NCI-H345 treated with DMSO at 0.1 percent for 48 hours (cell line): Measurements from ENCODE around the gene KIRREL3.

Experiments
- DNase-seq: peaks from one replicate; lab custom pipeline; 2025; ENCODE audit not compliant: unreplicated experiment; lab: John Stamatoyannopoulos, UW

KIRREL3 gene

DNA sequence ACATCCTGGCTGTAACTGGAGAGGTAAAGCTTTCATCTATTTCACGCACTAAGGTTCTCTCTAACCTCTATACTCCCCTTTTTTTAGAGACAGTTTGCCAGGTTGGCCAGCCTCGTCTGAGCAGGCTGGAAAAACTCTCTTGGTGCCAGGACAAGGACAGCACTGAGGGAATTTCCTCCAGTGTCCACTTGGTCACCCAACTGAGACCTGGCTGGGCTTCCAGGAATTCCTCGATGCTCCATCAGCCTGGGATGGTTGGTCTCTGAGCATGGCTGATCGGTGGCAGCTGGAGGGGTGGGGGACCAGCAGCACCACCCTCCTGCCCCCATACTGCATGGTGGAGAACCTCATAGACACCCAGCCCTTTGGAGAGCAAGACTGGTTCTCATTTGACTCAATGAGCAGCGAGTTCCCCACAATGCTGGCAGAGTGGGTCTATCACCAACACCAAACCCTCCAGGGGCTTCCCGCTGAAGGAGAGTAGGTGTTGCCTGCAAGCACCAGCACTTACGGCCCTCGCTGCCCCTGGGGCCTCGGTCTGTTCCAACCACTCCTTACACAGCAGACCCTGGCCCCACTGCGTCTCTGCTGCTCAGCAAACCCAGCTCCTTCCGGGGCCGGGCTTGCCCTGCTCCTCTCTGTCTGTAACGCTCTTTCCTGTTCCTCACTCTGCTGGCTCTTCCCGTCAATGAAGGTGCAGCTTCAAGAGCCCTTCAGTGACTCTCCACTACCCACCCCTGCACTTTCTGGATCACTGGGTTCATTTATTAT is 522.9 kb downstream of the KIRREL3 start:
- DNase-seq = no peak

DNA sequence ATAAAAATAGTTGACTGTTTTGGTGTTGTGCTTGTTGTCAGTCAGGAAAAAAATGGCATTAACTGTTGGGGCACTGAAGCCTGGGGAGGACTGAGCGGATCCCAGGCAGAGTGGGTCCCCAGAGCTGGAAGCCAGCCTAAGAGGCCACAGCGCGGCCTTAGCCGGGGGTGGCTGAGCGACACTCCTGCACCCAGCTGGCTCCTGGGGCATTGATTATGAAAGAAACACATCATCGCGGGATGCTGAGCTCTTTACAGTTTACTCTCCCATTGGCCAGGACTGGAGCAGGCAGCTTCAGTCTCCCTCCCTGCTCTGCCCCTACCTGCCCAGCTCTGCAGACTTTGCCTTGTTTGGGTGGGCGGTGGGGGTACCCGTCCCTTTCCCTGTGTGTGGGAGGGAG is 523.6 kb downstream of the KIRREL3 start:
- DNase-seq = peak; percentile 18

- DNase-seq = peak; percentile 48
Observed at GRCh38 chr11:126476266-126476924, 524.2 kb downstream of the KIRREL3 start.

- no peak for DNase-seq
Observed at GRCh38 chr11:126475014-126475991, 525.3 kb downstream of the KIRREL3 start.

DNA sequence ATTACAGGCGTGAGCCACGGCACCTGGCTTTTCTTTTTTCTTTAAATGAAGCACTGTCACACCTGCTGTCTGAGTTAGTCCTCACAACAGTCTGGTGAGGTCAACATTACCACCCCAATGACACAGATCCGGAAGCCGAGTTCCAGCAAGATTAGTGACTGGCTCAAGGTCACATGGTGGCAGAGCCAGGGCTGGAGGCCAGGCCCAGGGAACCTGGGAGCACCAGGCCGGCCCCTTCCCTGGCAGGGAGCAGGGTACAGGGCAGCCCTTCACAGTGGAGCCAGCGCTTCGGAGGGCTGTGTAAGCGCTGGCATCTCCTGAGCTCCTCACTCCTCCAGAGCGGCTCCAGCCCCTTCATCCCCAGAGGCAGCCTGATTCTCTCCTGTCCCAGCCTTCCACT is 526.4 kb downstream of the KIRREL3 start:
- no peak for DNase-seq

DNA sequence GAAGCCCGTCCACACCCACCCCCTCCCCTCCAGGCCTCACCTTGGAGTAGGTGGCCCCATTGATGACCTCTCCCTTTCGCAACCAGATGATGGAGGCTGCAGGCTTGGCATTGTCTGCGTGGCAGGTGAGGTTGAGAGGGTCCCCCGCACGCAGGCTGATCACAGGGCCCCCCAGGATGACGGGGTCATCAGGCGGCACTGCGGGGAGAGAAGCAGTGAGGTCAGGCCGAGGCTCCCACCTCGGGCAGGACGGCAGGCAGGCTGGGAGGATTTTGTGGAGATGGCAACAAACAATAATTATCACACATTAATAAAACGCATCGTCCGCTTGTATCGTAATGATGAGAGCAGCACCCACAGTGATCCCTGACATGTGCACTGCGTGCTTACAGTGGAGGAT is 527.3 kb downstream of the KIRREL3 start:
- no peak for DNase-seq

DNA sequence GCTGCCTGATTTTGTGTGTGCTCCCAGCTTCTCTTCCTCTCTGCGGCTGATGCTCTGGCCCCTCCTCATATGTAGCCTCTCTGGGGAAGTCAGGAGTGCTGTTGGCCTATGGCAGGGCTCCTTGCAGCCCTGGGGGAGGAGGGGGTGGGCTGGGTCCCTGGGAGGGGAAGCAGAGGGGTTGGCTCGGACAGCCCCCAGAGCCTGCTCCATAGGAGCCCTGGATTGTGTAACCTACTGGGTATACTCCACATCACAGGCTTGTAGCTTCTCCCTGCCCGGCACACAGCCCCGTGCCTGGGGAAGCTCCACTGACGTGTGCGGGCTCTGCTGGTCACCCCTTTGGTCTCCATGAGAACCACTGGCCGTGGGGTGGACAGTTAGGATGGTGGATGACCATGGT is 531.3 kb downstream of the KIRREL3 start:
- no peak for DNase-seq

DNA sequence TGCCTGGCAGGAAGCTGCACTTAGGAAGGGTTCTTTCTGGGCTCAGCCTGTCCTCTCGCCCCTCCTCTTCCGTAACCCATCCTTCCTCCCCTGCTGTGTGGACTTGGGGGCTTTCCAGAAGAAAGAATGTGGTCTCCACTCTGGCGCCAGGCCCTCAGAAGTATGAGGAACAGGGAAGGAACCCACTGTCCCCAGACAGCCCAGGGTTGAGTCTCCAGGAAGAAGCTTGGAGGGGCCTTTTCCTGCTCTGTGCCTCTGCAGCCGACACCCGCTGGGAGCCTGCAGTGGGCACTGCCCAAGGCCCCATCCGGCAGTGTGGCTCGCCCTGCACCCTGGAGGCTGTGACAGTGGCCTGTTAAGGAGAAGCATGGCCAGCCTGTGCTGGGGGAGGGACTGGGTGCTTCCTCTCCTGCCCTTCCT is 532.5 kb downstream of the KIRREL3 start:
- DNase-seq = no peak

DNA sequence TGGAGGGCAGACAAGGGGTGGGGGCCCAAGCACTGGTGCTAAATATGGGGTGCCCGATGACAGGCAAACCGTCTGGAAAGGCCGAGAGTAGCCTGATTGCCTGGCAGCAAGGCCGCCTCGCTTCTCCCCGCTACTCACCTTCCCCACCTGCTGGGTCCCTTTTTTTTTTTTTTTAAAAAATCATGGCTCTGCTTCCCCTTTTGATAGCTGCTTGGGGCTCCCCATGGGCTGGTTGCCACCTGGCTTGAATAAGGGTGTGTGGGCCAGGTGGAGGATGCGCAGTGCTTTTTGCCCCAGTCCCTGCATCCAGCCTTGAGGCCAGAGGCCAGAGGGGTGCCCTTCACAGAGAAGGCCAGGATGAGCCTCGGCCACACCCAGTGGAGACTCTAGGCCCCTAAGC is 533.1 kb downstream of the KIRREL3 start:
- DNase-seq = no peak

- no peak for DNase-seq
Observed at GRCh38 chr11:126467046-126467370, 533.6 kb downstream of the KIRREL3 start.

GRCh38 chr11:126466236-126467045 is 534.1 kb downstream of the KIRREL3 start:
- DNase-seq = no peak

DNA sequence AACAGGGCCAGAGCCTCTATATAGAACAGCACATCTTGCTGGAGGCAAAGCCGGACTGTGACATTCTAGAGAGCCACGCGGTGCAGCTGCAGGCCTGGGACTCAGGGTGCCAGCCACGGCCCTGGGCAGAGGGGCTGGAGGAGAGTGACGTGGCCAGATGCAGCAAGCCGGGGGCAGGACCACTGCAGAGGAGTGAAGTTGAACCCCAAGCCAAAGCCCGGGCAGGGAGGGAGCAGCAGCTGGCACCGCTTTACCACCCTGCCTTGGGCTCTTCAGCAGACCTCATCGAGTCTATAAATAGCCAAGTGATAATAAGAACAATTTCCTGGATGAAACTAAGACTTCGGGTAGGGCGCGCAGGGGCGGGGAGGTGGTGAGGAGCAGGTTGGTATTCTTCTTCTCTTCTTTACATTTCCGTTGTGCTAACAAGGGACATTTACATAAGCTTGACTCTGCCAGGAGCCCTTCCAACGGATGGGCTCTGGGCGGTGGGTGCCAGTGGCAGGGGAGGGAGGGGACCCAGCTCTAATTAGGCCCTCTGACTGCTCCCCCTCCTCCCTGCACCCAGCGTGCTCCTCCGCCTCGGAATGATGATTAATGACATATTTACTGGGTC is 534.9 kb downstream of the KIRREL3 start:
- no peak for DNase-seq

DNA sequence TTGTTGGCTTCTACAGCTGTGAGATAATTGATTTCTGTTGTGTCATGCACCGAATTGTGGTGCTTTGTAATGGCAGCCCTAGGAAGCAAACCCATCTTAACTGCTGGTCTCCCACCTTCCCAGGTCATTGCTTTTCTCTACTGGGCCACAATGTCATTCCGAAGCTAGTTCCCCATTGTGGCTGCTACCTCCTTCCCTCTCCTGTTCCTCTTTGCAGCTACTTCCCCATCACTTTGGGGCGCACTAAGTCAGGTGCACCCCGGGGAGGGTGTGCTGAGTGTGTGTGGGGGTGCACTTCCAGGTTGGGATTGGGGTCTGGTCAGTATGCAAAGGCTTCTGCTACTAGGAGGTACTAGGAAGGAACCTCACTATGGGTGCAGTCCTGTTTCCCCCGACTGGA is 535.8 kb downstream of the KIRREL3 start:
- no peak for DNase-seq

DNA sequence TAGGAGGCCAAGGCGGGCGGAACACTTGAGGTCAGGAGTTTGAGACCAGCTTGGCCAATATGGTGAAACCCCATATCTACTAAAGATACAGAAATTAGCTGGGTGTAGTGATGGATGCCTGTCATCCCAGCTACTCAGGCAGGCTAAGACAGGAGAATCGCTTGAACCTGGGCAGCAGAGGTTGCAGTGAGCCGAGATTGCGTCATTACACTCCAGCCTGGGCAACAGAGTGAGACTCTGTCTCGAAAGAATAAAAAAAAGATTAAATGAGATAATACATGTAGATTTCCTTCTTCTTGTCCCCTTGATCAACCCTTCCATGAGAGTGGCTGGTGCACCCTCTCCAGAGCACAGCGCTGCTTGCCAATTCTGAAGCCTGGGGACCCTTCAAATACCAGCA is 538.1 kb downstream of the KIRREL3 start:
- DNase-seq = no peak

DNA sequence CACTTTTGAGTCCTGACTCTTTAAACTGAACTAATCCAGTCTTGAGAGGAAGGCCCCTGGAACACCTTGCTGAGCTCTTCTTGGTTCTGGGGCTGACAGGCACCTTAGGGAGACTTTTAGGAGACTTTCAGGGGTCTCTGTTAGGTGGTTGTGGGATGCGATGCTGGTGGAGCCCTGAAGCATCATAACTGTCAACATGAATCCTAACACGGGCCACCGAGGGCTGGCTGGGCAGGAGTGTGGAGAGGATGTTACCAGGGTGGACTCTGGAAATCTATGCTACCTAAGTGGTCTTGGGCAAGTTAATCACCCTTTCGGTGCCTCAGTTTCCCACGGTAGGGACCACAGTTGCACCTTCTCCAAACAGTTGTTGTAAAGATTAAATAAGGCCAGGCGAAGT is 538.6 kb downstream of the KIRREL3 start:
- no peak for DNase-seq

DNA sequence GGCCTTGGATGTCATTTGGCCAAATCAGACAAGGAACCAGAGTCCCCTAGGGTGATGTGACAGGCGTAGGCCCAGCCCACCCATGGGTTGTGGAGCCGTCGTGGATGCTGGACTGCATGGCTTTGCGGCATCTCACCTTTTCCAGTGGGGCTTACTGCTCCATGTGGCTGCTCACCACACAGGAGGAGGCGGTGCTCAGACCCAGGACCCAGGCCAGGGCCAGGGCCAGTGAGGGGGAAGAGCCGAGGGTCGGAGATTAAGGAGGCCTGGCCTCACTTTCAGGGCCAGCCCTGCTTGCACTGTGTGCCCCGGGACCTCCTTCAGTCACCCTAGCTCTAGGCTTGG is 539.5 kb downstream of the KIRREL3 start:
- DNase-seq = no peak

GRCh38 chr11:126460417-126461095 is 540.0 kb downstream of the KIRREL3 start:
- DNase-seq = no peak

- DNase-seq = peak; percentile 36
Observed at GRCh38 chr11:126459691-126460281, 540.8 kb downstream of the KIRREL3 start.

DNA sequence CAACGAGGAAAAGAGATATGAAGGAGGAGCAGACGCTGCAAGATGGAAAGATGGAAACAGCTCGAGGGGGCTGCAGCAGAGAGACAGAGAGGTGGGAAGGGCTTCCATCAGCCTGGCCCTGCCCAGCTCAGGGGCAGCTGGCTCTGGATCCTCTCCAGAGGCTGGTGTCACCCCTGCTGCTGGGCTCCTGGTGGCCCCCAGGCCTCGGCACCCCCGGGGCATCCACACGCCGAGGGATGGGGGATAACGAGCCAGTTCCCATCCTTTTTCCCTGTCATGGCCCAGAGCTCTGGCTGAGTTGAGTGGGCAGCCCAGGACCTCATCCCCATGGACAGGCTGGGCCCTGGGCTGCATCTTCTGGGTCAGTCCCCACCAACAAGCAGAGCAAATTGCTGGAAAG is 542.8 kb downstream of the KIRREL3 start:
- DNase-seq = no peak
